ENCODE data around the gene PLAU.
"Not testable (repeated sequence)": the region's sequence is repeated elsewhere in the genome, so short reads cannot be mapped to it uniquely, and the experiment has no call there.

The PLAU gene

GRCh38 chr10:73955719-73956118 lies 44.8 kb downstream of the PLAU start:
- no peak for DNase-seq

GRCh38 chr10:73956476-73957359 lies 45.8 kb downstream of the PLAU start:
- no peak for DNase-seq

- no peak for DNase-seq
These were observed 48.7 kb downstream of the PLAU start for GRCh38 chr10:73959484-73960243.

DNA sequence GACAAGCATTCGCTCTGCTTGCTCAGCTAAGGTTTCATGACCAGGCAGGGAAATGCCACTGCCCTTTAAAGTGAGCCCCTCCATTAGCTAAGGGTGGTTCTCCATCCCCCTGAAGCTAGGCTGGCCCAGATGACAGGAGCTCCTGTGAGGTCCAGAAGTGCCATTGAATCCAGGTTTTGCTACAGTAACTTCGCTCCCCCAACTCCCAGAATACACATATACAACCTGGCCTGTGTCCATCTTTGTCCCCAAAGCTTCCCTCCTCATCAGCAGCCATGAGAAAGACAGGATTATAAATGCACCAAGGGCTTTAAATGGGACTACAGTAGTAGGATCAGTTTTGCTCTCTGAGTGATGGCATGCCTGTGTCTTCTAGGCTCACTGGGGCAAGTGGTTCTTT lies 51.5 kb downstream of the PLAU start:
- no peak for DNase-seq

DNA sequence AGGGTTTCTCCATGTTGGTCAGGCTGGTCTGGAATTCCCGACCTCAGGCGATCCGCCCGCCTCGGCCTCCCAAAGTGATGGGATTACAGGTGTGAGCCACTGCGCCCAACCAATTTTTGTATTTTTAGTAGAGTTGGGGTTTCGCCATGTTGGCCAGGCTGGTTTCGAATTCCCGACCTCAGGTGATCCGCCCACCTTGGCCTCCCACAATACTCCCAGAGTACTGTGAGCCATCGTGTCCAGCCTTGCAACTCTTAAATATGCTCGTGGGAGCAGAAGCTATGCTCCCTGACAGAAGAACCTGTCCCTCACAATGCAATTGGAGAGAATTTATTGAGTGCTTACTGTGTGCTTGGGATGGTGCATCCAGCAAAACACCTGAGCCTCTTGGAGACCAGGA lies 52.6 kb downstream of the PLAU start:
- DNase-seq: not testable (repeated sequence)

DNA sequence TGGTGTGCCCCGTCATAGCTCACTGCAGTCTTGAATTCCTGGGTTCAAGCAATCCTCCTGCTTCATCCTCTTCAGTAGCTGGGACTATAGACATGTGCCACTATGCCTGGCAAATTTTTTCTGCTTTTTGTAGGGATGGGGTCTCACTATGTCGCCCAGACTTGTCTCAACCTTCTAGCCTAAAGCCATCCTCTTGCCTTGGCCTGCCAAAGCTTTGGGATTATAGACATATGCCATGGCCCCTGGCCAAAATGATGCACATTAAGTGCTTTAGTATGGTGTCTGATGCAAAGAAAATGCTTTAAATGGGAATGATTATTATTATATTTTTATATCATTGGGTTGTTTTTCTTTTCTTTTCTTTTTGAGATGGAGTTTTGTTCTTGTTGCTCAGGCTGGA lies 53.8 kb downstream of the PLAU start:
- DNase-seq: no peak

GRCh38 chr10:73965267-73965889 lies 54.4 kb downstream of the PLAU start:
- DNase-seq: not testable (repeated sequence)

DNA sequence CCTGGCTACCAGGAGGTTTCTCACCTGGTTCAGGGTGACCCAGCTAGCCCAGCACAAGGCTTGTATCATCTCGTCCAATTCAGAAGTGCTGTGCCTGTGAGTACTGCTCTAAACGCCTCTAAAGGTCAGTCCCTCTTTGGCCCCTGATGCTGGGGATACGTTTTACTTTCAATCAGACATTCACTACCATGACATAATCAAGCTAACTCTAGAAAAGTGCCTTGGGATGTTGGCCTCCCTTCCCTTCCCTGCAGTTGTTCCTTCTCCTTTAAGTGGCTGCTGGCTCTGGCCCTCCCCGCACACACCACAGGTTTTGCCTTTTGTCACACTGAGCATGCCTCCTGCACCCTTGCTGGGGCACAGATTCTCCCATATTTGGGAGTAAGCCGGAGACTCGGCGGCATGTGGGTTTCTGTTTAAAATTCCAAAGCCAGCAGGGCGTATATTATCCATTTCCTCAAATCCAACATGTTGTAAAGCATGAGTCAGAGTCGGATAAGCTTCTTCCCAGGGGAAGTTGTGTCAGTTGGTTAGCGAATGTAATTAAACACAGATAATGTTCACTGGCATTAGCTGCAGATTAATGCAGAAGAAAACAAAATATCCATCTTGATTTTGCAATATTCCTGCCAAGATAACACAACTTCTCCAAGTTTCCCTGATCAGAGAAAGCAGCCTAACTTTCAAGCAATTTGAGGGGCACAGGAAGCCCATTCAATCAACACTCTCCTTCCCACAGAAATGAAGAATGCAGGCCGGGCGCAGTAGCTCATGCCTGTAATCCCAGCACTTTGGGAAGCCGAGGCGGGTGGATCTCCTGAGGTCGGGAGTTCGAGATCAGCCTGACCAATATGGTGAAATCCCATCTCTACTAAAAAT lies 55.2 kb downstream of the PLAU start:
- no peak for DNase-seq

DNA sequence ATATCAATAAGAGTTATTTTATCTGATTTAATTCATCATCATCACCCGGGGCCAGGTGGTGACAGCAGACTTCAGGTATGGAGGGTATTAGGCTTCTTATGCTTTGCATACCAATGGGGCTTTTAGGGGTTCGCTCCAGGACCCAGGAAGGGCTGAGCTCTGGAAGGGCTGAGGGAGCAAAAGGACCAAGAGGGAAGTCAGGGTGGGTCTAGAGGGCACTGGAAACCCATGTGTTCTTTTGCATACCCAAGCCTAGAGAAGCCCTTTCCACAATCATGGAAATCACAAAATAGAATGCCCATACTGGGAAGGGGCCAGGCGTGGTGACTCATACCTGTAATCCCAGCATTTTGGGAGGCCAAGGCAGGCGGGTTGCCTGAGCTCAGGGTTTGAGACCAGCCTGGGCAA lies 56.1 kb downstream of the PLAU start:
- no peak for DNase-seq

Data from effector CD8-positive, alpha-beta T cell (primary cell).